Measurements from ENCODE around the gene MCIDAS. TPM values are rescaled to one million over a fixed set of nuclear protein-coding genes. Genes with fewer than 3 reads are reported as not detected.

The MCIDAS gene
- total RNA-seq: not detected in 2 replicates

GRCh38 chr5:55226934-55227663, at the start of gene MCIDAS:
MCIDAS (minus strand) TSS chr5:55227315; CDS start chr5:55227138, 177 bp downstream.
- peak; percentile 49 to 55 for DNase-seq (ENCODE audit: low read depth in 2 of 2)

- DNase-seq (ENCODE audit: low read depth in 2 of 2): peak in 1 of 2 donors; percentile 12
Observed at GRCh38 chr5:55276771-55277170, 49.7 kb upstream of the MCIDAS start.

GRCh38 chr5:55258339-55258738, 31.2 kb upstream of the MCIDAS start:
- no peak for DNase-seq (ENCODE audit: low read depth in 2 of 2)

GRCh38 chr5:55254802-55255201, 27.7 kb upstream of the MCIDAS start:
- DNase-seq (ENCODE audit: low read depth in 2 of 2): no peak

GRCh38 chr5:55250064-55250463, 22.9 kb upstream of the MCIDAS start:
- no peak for DNase-seq (ENCODE audit: low read depth in 2 of 2)

DNA sequence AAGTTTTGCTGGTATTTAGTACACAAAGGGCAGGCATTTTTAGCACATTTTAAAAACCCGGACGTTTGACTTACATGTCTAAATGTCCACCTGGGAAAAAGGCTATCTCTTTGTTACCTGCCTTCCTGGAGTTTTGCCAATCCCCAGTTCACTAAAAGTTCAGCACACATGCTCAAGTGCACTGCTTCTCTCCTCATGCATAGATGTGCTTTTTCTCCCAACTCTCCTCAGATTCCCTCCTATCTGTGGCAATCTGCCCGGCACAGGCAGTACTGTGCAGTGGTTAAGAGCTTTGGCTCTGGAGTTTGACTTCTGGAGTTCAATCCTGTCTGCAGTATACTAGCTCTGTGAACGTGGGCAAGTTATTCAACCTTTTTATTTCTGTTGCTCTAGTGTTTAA, 14.6 kb upstream of the MCIDAS start:
- DNase-seq (ENCODE audit: low read depth in 2 of 2): no peak

DNA sequence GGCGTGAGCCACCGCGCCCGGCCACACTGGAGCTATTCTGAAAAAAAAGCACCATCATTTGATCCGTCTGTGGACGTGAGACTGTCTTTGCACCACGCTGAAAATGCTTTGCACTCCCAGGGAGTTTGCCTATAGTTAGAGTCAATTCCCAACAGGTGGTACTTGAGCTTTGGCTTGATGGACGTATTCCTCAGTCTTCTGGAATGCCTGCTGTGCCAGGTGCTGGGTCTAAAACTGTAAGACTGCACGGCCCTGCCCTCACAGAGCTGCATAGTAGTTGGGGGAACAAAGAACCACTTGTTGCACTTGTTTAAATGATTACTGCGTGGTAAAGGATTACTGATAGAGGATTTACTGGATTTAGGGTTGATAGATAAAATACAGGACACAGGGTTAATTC, 9.7 kb upstream of the MCIDAS start:
- DNase-seq (ENCODE audit: low read depth in 2 of 2): no peak

GRCh38 chr5:55234121-55234700, 7.1 kb upstream of the MCIDAS start:
- peak in 1 of 2 donors; percentile 42 for DNase-seq (ENCODE audit: low read depth in 2 of 2)

DNA sequence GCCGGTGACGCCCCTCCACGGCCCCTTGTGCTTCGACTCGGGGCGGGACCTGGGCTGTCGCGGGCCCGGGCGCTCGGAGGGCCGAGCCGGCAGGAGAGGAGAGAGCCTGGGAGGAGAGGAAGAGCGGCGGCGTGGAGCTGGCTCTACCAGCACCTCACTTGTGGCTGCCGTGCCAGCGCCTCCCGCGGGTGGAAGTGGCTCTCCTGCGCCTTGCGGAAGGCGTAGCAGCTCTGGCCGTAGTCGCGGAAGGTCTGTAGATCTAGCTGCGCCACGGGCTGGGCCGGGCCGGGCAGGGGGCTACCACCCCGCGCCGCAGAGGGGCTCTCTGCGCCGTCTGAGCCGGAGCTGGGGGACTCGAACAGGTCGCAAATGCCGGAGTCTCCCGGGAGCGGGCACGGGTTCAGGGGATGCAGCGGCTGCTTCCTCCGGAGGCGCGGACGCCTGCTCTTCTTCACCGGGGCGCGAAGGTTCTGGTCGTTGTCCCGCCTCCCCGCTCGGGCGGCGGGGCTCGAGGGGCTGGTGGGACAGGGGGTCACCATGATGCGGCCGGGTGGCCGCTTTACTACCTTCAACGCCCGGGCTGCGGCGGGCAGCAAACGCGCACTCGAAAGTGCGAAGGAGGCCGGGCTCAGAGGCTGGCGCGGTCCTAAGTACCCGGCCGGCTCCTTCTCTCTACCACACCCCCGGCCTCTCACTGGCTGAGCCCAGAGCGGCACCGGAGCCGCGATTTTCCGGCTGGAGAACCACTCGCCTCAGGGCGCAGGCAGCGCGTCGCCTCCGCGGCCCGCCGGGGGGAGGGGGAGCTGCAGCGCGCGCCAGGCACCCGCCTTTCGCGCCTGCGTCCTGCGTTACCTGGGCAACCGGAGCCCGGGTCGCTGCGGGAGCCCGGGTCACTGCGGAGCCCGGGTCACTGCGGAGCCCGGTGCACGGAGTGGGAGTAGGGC, 6.1 kb upstream of the MCIDAS start, which contains the start of gene CCNO:
Gene CCNO (minus strand): TSS at position 624 of the 944 bp plus-strand sequence. CDS start 85 bp downstream, at position 539.
- DNase-seq (ENCODE audit: low read depth in 2 of 2): peak; percentile 51 to 87

GRCh38 chr5:55232271-55232984, 5.3 kb upstream of the MCIDAS start:
- peak in 1 of 2 donors; percentile 15 for DNase-seq (ENCODE audit: low read depth in 2 of 2)

GRCh38 chr5:55231919-55232270, 4.8 kb upstream of the MCIDAS start:
- no peak for DNase-seq (ENCODE audit: low read depth in 2 of 2)

DNA sequence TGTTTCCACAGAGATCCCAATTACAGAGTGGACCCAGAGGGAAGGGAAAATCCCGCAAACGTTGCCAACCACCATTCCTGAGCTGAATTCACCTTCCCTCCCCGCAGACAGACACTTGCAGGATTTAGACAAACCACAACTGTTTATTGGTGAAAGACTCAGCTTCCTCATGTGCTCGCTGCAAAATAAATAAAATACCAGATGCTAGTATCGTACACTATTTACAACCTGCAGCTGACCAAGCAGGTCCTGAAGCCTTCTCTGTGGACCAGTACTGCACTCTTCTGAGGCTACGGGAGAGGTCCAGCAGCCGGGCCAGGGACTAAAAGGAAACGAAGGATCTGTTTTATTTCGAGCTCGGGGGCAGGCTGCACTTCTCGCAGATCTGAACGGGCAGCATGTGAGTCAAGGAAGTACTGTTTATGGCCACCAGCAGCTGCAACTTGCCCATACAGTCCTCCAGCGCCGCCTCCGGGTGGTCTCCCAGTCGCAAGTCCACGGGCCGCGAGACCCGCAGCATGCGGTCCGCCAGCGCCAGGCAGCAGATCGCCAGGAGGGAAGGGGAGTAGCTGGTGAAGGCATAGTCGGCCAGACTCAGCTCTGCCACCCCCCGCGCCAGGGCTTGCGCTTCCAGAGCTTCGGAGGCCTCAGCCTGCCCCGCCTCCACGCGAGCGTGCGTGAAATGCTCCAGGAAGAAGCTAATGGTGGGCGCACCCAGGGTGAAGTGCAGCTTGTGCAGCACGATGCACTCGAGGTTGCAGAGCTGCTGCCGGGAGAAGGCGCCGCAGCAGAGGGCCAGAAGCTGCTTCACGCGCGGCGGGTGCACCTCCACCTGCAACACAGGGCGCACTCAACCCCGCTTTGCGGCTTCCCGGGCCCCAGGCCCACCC, 4.2 kb upstream of the MCIDAS start:
- peak; percentile 36 to 46 for DNase-seq (ENCODE audit: low read depth in 2 of 2)

- no peak for DNase-seq (ENCODE audit: low read depth in 2 of 2)
Observed at GRCh38 chr5:55230086-55230629, 3.0 kb upstream of the MCIDAS start.

GRCh38 chr5:55227664-55228430, 732 bp upstream of the MCIDAS start:
- no peak for DNase-seq (ENCODE audit: low read depth in 2 of 2)

- peak; percentile 48 to 55 for DNase-seq (ENCODE audit: low read depth in 2 of 2)
Observed at GRCh38 chr5:55226027-55226933, 835 bp downstream of the MCIDAS start.

GRCh38 chr5:55225346-55225745, 1.8 kb downstream of the MCIDAS start:
- DNase-seq (ENCODE audit: low read depth in 2 of 2): no peak

GRCh38 chr5:55223812-55224240, 3.3 kb downstream of the MCIDAS start:
- no peak for DNase-seq (ENCODE audit: low read depth in 2 of 2)

All from lung microvascular endothelial cell (primary cell).